Measurements from ENCODE around the gene SCN1A.

The SCN1A gene

DNA sequence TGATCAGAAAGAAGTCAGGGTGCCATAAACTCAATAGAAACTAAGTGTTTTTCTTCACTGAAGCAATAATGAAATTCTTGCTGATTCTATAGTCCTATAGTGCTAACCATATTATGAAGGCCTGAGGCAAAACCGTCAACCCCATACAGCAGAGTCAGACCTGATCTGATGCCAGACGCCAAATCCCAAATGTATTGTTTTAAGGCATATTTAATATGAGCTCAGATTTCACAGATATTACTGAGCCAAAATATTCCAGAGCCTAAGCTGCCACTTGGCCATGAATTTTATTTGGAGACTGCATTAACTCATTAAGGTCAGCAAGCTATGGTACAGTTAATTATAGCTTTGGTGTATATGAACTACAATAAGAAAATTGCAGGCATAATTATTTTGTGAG, 53.4 kb downstream of the SCN1A start:
- TF ChIP-seq, protein P1, sequence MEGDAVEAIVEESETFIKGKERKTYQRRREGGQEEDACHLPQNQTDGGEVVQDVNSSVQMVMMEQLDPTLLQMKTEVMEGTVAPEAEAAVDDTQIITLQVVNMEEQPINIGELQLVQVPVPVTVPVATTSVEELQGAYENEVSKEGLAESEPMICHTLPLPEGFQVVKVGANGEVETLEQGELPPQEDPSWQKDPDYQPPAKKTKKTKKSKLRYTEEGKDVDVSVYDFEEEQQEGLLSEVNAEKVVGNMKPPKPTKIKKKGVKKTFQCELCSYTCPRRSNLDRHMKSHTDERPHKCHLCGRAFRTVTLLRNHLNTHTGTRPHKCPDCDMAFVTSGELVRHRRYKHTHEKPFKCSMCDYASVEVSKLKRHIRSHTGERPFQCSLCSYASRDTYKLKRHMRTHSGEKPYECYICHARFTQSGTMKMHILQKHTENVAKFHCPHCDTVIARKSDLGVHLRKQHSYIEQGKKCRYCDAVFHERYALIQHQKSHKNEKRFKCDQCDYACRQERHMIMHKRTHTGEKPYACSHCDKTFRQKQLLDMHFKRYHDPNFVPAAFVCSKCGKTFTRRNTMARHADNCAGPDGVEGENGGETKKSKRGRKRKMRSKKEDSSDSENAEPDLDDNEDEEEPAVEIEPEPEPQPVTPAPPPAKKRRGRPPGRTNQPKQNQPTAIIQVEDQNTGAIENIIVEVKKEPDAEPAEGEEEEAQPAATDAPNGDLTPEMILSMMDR (IDR thresholded peaks at IDR 0.05), result no peak
- H3K9ac ChIP-seq, result no peak overlapping the region
- no peaks in the 10 kb centered on the region for H3K36me3 ChIP-seq (ENCODE audit: control insufficient read depth, insufficient read depth, low read length)
- H3K27ac ChIP-seq, result no peak overlapping the region
- H3K4me3 ChIP-seq (ENCODE audit: low read depth, low read length), result no peak overlapping the region
- H3K4me2 ChIP-seq (ENCODE audit: low read length), result no peak overlapping the region
- H3K27me3 ChIP-seq (ENCODE audit: control insufficient read depth, insufficient read depth, low read length), result no peaks in the 10 kb centered on the region
- H2AFZ ChIP-seq, result no peak overlapping the region
- H3K79me2 ChIP-seq, result no peaks in the 10 kb centered on the region
- H3K9me3 ChIP-seq (ENCODE audit: control insufficient read depth, low read length), result no peaks in the 10 kb centered on the region
- H3K4me1 ChIP-seq, result no peaks in the 10 kb centered on the region

DNA sequence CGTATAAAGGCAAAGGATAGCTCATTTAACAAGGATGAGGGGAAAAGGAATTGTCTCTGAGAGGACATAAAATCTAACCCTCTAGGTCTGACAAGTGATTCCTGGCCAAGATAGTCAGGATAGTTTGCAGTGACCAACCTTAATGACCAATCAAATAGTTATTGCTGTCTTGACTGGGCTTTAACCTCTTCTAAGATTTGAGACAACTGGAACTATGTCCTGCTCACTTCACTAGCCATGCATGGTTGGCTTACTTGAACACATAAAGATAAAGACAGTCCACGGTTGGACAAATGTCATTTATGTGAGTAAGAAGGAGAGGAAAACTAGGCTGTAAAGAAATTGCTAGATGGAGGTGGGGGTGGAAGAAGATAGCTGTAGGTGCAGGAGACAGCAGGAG, 53.8 kb downstream of the SCN1A start:
- TF ChIP-seq, protein P1 (IDR thresholded peaks at IDR 0.05), result no peak
- no peak overlapping the region for H3K4me3 ChIP-seq (ENCODE audit: low read depth, low read length)
- no peaks in the 10 kb centered on the region for H3K36me3 ChIP-seq (ENCODE audit: control insufficient read depth, insufficient read depth, low read length)
- H3K9ac ChIP-seq, result no peak overlapping the region
- no peaks in the 10 kb centered on the region for H3K9me3 ChIP-seq (ENCODE audit: control insufficient read depth, low read length)
- no peak overlapping the region for H3K27ac ChIP-seq
- H3K79me2 ChIP-seq, result no peaks in the 10 kb centered on the region
- no peaks in the 10 kb centered on the region for H3K27me3 ChIP-seq (ENCODE audit: control insufficient read depth, insufficient read depth, low read length)
- H2AFZ ChIP-seq, result no peak overlapping the region
- no peaks in the 10 kb centered on the region for H3K4me1 ChIP-seq
- no peak overlapping the region for H3K4me2 ChIP-seq (ENCODE audit: low read length)

DNA sequence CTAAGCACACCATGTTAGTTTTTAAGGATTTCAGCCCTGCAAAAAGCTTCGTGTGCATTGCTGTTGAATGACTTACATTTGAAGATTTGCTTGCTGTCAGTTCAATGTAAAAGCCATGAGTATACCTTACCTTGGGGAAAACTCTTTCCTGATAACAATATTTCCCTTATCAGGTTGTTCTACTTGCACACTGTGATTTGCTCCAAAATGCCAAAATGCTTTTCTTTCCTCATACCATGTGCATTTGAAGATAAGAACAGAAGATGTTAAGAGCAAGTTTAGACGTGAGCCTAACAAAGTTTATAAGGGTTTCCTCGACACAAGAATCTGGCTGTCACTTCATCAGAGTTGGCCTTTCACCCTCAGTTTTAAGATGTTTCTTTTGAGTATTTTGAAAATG, 57.6 kb downstream of the SCN1A start:
- Histone ChIP-seq H3K27ac (no peak overlapping the region), H3K4me1 (no peaks in the 10 kb centered on the region), H3K27me3 (ENCODE audit: control insufficient read depth, insufficient read depth, low read length) (no peaks in the 10 kb centered on the region), H3K9ac (no peak overlapping the region), H2AFZ (no peak overlapping the region), H3K4me3 (ENCODE audit: low read depth, low read length) (no peak overlapping the region), H3K79me2 (no peaks in the 10 kb centered on the region), H3K4me2 (ENCODE audit: low read length) (no peak overlapping the region), H3K9me3 (ENCODE audit: control insufficient read depth, low read length) (no peaks in the 10 kb centered on the region), H3K36me3 (ENCODE audit: control insufficient read depth, insufficient read depth, low read length) (no peaks in the 10 kb centered on the region)
- TF ChIP-seq, protein P1 (IDR thresholded peaks at IDR 0.05), result no peak

DNA sequence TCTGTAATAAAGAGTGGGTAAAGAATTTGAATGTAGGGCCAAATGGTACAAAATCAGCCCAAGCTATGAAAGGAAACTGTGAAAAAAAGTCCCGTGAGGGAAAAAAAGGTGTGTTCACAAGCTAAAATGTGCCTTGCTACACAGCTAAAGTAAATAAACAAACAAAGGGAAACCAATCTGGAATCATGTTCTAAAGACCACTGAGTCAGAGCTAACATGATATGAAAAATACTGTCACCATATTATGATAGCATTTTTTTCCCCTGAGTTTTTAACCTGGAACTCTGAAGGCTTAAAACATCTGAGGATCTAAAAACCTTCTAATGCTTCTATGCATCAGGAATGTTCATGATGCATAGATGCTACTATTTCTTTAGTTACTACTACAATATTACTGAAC, 58.8 kb downstream of the SCN1A start:
- Histone ChIP-seq H3K4me3 (ENCODE audit: low read depth, low read length) (no peak overlapping the region), H3K4me1 (no peaks in the 10 kb centered on the region), H3K27me3 (ENCODE audit: control insufficient read depth, insufficient read depth, low read length) (no peaks in the 10 kb centered on the region), H3K9me3 (ENCODE audit: control insufficient read depth, low read length) (no peaks in the 10 kb centered on the region), H3K79me2 (no peaks in the 10 kb centered on the region), H2AFZ (no peak overlapping the region), H3K4me2 (ENCODE audit: low read length) (no peak overlapping the region), H3K36me3 (ENCODE audit: control insufficient read depth, insufficient read depth, low read length) (no peaks in the 10 kb centered on the region), H3K9ac (no peak overlapping the region), H3K27ac (no peak overlapping the region)
- TF ChIP-seq, protein P1 (IDR thresholded peaks at IDR 0.05), result no peak

DNA sequence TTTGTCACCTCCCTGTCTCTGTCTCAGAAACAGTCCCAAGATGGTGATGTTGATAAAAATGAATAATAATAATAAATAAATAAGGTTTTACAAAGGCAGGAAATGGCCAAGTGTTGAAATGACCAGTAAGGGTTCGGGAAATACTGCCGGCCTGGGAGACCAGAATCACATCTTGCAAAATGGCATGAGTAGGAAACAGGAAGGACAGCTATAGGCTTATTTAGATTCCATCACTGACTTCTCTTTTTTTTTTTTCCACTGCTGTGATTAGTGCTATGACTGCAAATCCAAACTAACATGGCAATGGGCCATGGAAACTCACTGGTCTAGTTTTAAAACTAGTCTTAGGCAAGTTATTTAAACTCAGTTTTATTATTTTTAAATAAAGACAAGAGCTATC, 60.6 kb downstream of the SCN1A start:
- no peaks in the 10 kb centered on the region for H3K27me3 ChIP-seq (ENCODE audit: control insufficient read depth, insufficient read depth, low read length)
- TF ChIP-seq, protein P1 (IDR thresholded peaks at IDR 0.05), result no peak
- no peaks in the 10 kb centered on the region for H3K36me3 ChIP-seq (ENCODE audit: control insufficient read depth, insufficient read depth, low read length)
- H2AFZ ChIP-seq, result no peak overlapping the region
- H3K4me3 ChIP-seq (ENCODE audit: low read depth, low read length), result no peak overlapping the region
- H3K27ac ChIP-seq, result no peak overlapping the region
- no peak overlapping the region for H3K9ac ChIP-seq
- no peaks in the 10 kb centered on the region for H3K79me2 ChIP-seq
- no peaks in the 10 kb centered on the region for H3K9me3 ChIP-seq (ENCODE audit: control insufficient read depth, low read length)
- H3K4me1 ChIP-seq, result no peaks in the 10 kb centered on the region
- no peak overlapping the region for H3K4me2 ChIP-seq (ENCODE audit: low read length)
